HL-60 (cell line): ENCODE results near the gene SLC26A2.
A peak's percentile ranks its signal among the peaks of the same experiment; 100 is the strongest.

ENCODE experiments used
- DNase-seq, 2 experiments: peaks; one replicate each; pipeline ENCODE4 v3.0.0-alpha.2; 2010 to 2020; ENCODE audit warnings: low read depth in 1 of 2, low spot score in 1 of 2
- H3K27ac ChIP-seq: fragments of 250-450 bp; sonication (Bioruptor Pico); replicated peaks from 2 replicates; pipeline ENCODE4 v1.5.1; 2020; ENCODE audit warnings: mild to moderate bottlenecking, moderate library complexity
- H3K27me3 ChIP-seq: fragments of 250-450 bp; sonication (Bioruptor Pico); 2 replicates; pipeline ENCODE4 v1.5.1; 2021; ENCODE audit warnings: mild to moderate bottlenecking, moderate library complexity; ENCODE audit not compliant: insufficient read depth, poor library complexity, severe bottlenecking
- H3K4me3 ChIP-seq: replicated peaks from 2 replicates; pipeline ENCODE4 v1.5.1; 2011; ENCODE audit warnings: mild to moderate bottlenecking, control low read depth, low read length; ENCODE audit not compliant: insufficient read depth
- GABPA ChIP-seq: IDR thresholded peaks from 2 replicates; pipeline ENCODE4 v1.6.1; 2012; ENCODE audit warnings: low read depth
- POLR2AphosphoS5 ChIP-seq: IDR thresholded peaks from 2 replicates; pipeline ENCODE4 v1.6.1; 2012; ENCODE audit warnings: low read depth
- SPI1 ChIP-seq: IDR thresholded peaks from 2 replicates; pipeline ENCODE4 v1.6.1; 2012; ENCODE audit warnings: low read depth, mild to moderate bottlenecking, borderline replicate concordance
- TF ChIP-seq, protein P1 (sequence below): IDR thresholded peaks from one replicate; pipeline ENCODE4 v1.5.1; 2011; ENCODE audit warnings: low read length, control low read depth, inconsistent platforms; ENCODE audit not compliant: insufficient read depth
- TF ChIP-seq, protein P2 (sequence below): IDR thresholded peaks from 2 replicates; pipeline ENCODE4 v1.6.1; 2012; ENCODE audit warnings: low read depth; ENCODE audit not compliant: insufficient replicate concordance

Gene SLC26A2

DNA sequence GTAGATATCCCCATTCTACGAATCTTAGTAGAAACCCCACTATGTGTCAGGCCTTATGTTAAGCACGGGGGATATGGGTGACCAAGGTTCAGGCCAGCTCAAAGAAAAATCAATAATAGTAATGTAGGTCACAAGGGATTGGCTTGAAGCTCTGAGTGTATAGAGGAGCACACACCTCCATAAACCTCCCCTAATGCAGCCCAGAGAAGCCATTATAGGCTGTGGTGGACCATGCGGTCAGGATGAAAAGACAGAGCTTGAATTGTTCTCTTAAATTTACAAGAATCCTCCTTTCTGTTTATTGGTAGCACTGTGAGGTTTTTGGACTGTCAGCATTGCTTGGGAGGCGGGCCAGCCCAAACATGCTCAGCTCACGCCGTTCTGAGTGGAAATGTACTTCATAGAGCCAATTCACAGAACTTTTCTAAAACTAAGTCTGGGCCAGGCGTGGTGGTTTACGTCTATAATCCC, 25.1 kb upstream of the SLC26A2 start:
- Histone ChIP-seq H3K27me3 (no peaks in the 10 kb centered on the region), H3K27ac (no peak overlapping the region), H3K4me3 (no peak overlapping the region)
- TF ChIP-seq SPI1, result no peak
- TF ChIP-seq POLR2AphosphoS5, result no peak
- TF ChIP-seq, protein P1, sequence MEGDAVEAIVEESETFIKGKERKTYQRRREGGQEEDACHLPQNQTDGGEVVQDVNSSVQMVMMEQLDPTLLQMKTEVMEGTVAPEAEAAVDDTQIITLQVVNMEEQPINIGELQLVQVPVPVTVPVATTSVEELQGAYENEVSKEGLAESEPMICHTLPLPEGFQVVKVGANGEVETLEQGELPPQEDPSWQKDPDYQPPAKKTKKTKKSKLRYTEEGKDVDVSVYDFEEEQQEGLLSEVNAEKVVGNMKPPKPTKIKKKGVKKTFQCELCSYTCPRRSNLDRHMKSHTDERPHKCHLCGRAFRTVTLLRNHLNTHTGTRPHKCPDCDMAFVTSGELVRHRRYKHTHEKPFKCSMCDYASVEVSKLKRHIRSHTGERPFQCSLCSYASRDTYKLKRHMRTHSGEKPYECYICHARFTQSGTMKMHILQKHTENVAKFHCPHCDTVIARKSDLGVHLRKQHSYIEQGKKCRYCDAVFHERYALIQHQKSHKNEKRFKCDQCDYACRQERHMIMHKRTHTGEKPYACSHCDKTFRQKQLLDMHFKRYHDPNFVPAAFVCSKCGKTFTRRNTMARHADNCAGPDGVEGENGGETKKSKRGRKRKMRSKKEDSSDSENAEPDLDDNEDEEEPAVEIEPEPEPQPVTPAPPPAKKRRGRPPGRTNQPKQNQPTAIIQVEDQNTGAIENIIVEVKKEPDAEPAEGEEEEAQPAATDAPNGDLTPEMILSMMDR, result no peak
- TF ChIP-seq, protein P2, sequence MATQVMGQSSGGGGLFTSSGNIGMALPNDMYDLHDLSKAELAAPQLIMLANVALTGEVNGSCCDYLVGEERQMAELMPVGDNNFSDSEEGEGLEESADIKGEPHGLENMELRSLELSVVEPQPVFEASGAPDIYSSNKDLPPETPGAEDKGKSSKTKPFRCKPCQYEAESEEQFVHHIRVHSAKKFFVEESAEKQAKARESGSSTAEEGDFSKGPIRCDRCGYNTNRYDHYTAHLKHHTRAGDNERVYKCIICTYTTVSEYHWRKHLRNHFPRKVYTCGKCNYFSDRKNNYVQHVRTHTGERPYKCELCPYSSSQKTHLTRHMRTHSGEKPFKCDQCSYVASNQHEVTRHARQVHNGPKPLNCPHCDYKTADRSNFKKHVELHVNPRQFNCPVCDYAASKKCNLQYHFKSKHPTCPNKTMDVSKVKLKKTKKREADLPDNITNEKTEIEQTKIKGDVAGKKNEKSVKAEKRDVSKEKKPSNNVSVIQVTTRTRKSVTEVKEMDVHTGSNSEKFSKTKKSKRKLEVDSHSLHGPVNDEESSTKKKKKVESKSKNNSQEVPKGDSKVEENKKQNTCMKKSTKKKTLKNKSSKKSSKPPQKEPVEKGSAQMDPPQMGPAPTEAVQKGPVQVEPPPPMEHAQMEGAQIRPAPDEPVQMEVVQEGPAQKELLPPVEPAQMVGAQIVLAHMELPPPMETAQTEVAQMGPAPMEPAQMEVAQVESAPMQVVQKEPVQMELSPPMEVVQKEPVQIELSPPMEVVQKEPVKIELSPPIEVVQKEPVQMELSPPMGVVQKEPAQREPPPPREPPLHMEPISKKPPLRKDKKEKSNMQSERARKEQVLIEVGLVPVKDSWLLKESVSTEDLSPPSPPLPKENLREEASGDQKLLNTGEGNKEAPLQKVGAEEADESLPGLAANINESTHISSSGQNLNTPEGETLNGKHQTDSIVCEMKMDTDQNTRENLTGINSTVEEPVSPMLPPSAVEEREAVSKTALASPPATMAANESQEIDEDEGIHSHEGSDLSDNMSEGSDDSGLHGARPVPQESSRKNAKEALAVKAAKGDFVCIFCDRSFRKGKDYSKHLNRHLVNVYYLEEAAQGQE, result no peak
- no peak for TF ChIP-seq GABPA
- DNase-seq, result no peak

DNA sequence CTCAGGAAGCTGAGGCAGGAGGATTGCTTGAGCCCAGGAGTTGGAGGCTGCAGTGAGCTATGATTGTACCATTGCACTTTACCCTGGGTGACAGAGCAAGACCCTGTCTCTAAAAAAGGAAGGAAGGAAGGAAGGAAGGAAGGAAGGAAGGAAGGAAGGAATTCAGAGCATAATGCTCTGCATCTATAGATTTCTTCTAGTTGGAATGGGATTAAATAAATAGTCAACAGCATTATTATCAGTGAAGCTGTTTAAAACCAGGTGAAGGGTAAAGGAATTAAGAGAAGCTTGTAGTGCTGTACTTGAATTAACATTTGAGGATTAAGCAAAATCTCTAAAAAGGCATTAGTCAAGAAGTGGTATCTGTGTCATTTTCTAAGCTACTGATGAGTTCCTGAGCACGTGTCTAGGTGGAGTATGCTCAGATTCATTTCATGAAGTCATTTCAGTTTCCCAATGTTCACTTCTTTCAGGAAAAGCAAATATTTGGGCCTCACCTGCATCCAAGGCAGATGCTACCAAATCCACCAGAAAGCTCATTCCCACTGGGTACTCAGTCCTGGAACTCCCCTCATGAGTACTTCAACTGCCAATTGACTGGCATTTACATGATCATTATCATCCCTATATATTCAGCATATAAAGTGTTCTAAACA, 24.4 kb upstream of the SLC26A2 start:
- Histone ChIP-seq H3K4me3 (no peak overlapping the region), H3K27me3 (no peaks in the 10 kb centered on the region), H3K27ac (peak overlapping the region; percentile 96; the same call in 1 of the 2 replicates)
- no peak for DNase-seq
- no peak for TF ChIP-seq SPI1

DNA sequence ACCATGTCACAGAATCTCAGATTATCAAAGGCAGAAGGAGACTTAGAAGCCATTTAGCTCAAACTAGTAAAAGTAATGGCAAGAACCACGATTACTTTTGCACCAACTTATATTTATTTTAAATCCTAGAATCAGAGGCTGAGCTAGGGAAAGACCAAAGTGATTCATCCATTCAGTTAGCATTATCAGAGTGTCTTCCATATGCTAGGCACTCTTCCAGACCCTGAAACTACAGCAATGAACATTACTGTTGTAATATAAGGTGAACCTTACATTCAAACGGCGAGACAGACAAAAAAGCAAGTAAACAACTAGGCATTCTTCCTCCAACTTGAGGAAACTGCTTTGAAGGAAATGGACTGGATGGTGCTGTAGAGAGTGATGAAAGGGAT, 23.9 kb upstream of the SLC26A2 start:
- no peak for DNase-seq

More for the DNA sequence above, 23.9 kb upstream of the SLC26A2 start:
- H3K27me3 ChIP-seq, result no peaks in the 10 kb centered on the region
- TF ChIP-seq POLR2AphosphoS5, result no peak
- no peak for TF ChIP-seq GABPA
- TF ChIP-seq, protein P1, result no peak
- TF ChIP-seq SPI1, result no peak
- TF ChIP-seq, protein P2, result no peak
- H3K27ac ChIP-seq, result peak overlapping the region; percentile 96; the same call in 1 of the 2 replicates
- no peak overlapping the region for H3K4me3 ChIP-seq
